GM23338 (cell line): ENCODE results near the gene KIFAP3. TPM values are rescaled to one million over a fixed set of nuclear protein-coding genes. Genes with fewer than 3 reads are reported as not detected.

ENCODE experiments used
- ATAC-seq: fragments of 200-7000 bp; cut with Tn5 transposase; 3 replicates; pipeline ENCODE4 v1.9.1; 2020
- DNase-seq: peaks from one replicate; pipeline ENCODE4 v3.0.0-alpha.2; 2015; ENCODE audit warnings: low spot score
- H2AFZ ChIP-seq: fragments of 200-600 bp; sonication (generic); 2 replicates; pipeline ENCODE4 v1.8.0; 2016; ENCODE audit warnings: antibody characterized with exemption, mild to moderate bottlenecking, moderate library complexity
- H3F3A ChIP-seq: fragments of 200-600 bp; sonication (generic); replicated peaks from 2 replicates; pipeline ENCODE4 v1.8.0; 2017; ENCODE audit warnings: antibody characterized with exemption, mixed run types, low read depth
- H3K27ac ChIP-seq: fragments of 200-600 bp; sonication (generic); 2 replicates; pipeline ENCODE4 v1.6.1; 2016; ENCODE audit warnings: low read depth
- H3K27me3 ChIP-seq: fragments of 200-600 bp; sonication (generic); 2 replicates; pipeline ENCODE4 v1.8.0; 2016; ENCODE audit warnings: mild to moderate bottlenecking, mixed run types, moderate library complexity; ENCODE audit not compliant: insufficient read depth
- H3K36me3 ChIP-seq: fragments of 200-600 bp; sonication (generic); 2 replicates; pipeline ENCODE4 v1.8.0; 2016; ENCODE audit warnings: mild to moderate bottlenecking; ENCODE audit not compliant: insufficient read depth
- H3K4me1 ChIP-seq: fragments of 200-600 bp; sonication (generic); 2 replicates; pipeline ENCODE4 v1.8.0; 2016; ENCODE audit warnings: mild to moderate bottlenecking, moderate library complexity; ENCODE audit not compliant: insufficient read depth
- H3K4me2 ChIP-seq: fragments of 200-600 bp; sonication (generic); 2 replicates; pipeline ENCODE4 v1.7.1; 2017; ENCODE audit warnings: mixed run types
- H3K4me3 ChIP-seq: fragments of 200-600 bp; sonication (generic); 2 replicates; pipeline ENCODE4 v1.6.1; 2016; ENCODE audit warnings: mixed run types
- H3K79me2 ChIP-seq: fragments of 200-600 bp; sonication (generic); replicated peaks from 2 replicates; pipeline ENCODE4 v1.8.0; 2017; ENCODE audit warnings: mild to moderate bottlenecking; ENCODE audit not compliant: insufficient read depth
- H3K9me2 ChIP-seq: fragments of 200-600 bp; sonication (generic); 2 replicates; pipeline ENCODE4 v1.8.0; 2017; ENCODE audit not compliant: insufficient read depth
- H4K20me1 ChIP-seq: fragments of 200-600 bp; sonication (generic); replicated peaks from 2 replicates; pipeline ENCODE4 v1.8.0; 2017; ENCODE audit warnings: mild to moderate bottlenecking; ENCODE audit not compliant: insufficient read depth
- H3K27ac Mint-ChIP-seq: 2 replicates; pipeline ENCODE4 v1.8.0; 2020; ENCODE audit warnings: inconsistent platforms, mild to moderate bottlenecking, moderate library complexity, mixed read lengths
- H3K27me3 Mint-ChIP-seq: 3 replicates; pipeline ENCODE4 v1.8.0; 2022; ENCODE audit warnings: low read depth, mild to moderate bottlenecking, moderate library complexity, mixed read lengths, inconsistent platforms; ENCODE audit not compliant: insufficient read depth, poor library complexity
- H3K36me3 Mint-ChIP-seq: 3 replicates; pipeline ENCODE4 v1.8.0; 2021; ENCODE audit warnings: low read depth, mild to moderate bottlenecking, inconsistent platforms, moderate library complexity, mixed read lengths
- H3K4me1 Mint-ChIP-seq: 3 replicates; pipeline ENCODE4 v1.8.0; 2020; ENCODE audit warnings: mild to moderate bottlenecking, inconsistent platforms, mixed read lengths
- H3K4me3 Mint-ChIP-seq: 3 replicates; pipeline ENCODE4 v1.8.0; 2021; ENCODE audit warnings: moderate library complexity, mild to moderate bottlenecking, inconsistent platforms, mixed read lengths
- H3K9me3 Mint-ChIP-seq: 3 replicates; pipeline ENCODE4 v1.8.0; 2020; ENCODE audit warnings: moderate library complexity, mild to moderate bottlenecking, inconsistent platforms, mixed read lengths
- CREB1 ChIP-seq: fragments of 250-450 bp; sonication (Bioruptor Pico); IDR thresholded peaks from 2 replicates; pipeline ENCODE4 v1.5.0; 2020; ENCODE audit warnings: low read depth, mild to moderate bottlenecking, moderate library complexity
- EZH2 ChIP-seq: fragments of 200-600 bp; sonication (generic); IDR thresholded peaks from one replicate; pipeline ENCODE4 v1.8.0; 2017; ENCODE audit warnings: antibody characterized with exemption, mild to moderate bottlenecking, low read depth; ENCODE audit not compliant: unreplicated experiment
- STAT1 ChIP-seq: IDR thresholded peaks from one replicate; pipeline ENCODE4 v1.6.1; 2016; ENCODE audit warnings: antibody characterized with exemption; ENCODE audit not compliant: unreplicated experiment
- ZNF114 ChIP-seq: fragments of 250-450 bp; sonication (Bioruptor Pico); IDR thresholded peaks from 2 replicates; pipeline ENCODE4 v1.5.0; 2020; ENCODE audit warnings: mild to moderate bottlenecking, moderate library complexity
- ZNF331 ChIP-seq: fragments of 250-450 bp; sonication (Bioruptor Pico); IDR thresholded peaks from 2 replicates; pipeline ENCODE4 v1.5.0; 2020; ENCODE audit warnings: low read depth, mild to moderate bottlenecking, moderate library complexity
- ZNF462 ChIP-seq: fragments of 250-450 bp; sonication (Bioruptor Pico); IDR thresholded peaks from 2 replicates; pipeline ENCODE4 v1.5.0; 2020; ENCODE audit warnings: mild to moderate bottlenecking, moderate library complexity
- polyA plus RNA-seq: library from polyadenylated mRNA; unstranded; fragments of >200 nt; fragmentation: Nextera tagmentation; extraction: Ambion mirVana; gene quantifications from 2 replicates; pipeline ENCODE4 v1.2.1, GENCODE V29; 2016
- total RNA-seq: library from RNA; depleted of rRNA; stranded (reverse); fragments of >200 nt; shearing (Covaris generic); gene quantifications from 2 replicates; pipeline ENCODE4 v1.2.3, GENCODE V29; 2014
- TF ChIP-seq, protein P1 (sequence below): IDR thresholded peaks from one replicate; pipeline ENCODE4 v1.6.1; 2018; ENCODE audit warnings: antibody characterized with exemption; ENCODE audit not compliant: unreplicated experiment

The KIFAP3 gene
- total and polyA plus RNA-seq, 2 experiments from 2014 or later = 2.7 to 3.1 TPM

- TF ChIP-seq ZNF462 (CRISPR knock-in tag) = no peak
Observed at GRCh38 chr1:169877800-169878491, 196.5 kb downstream of the KIFAP3 start (continued).

GRCh38 chr1:169874229-169874628 is 200.3 kb downstream of the KIFAP3 start:
- peaks cover 70% of the 10 kb centered on the region for H3K36me3 Mint-ChIP-seq
- no peak for DNase-seq

GRCh38 chr1:169873582-169874199 is 200.8 kb downstream of the KIFAP3 start:
- no peaks in the 10 kb centered on the region for H3K4me1 Mint-ChIP-seq
- Histone ChIP-seq H3K79me2 (no peaks in the 10 kb centered on the region), H3F3A (no peaks in the 10 kb centered on the region), H3K27ac (no peak overlapping the region), H4K20me1 (no peaks in the 10 kb centered on the region; the same call in 1 of the 2 replicates), H3K27me3 (no peaks in the 10 kb centered on the region), H2AFZ (no peak overlapping the region), H3K36me3 (peaks cover 21% of the 10 kb centered on the region), H3K4me2 (no peak overlapping the region), H3K9me2 (no peaks in the 10 kb centered on the region), H3K4me1 (no peaks in the 10 kb centered on the region), H3K4me3 (no peak overlapping the region)
- DNase-seq (no peak), ATAC-seq (no peak)
- H3K27ac Mint-ChIP-seq = no peak overlapping the region
- peaks cover 71% of the 10 kb centered on the region for H3K36me3 Mint-ChIP-seq
- no peak overlapping the region for H3K4me3 Mint-ChIP-seq
- peaks cover 19% of the 10 kb centered on the region for H3K9me3 Mint-ChIP-seq
- peaks cover 3% of the 10 kb centered on the region for H3K27me3 Mint-ChIP-seq
- no peak for TF ChIP-seq EZH2
- no peak for TF ChIP-seq ZNF114
- TF ChIP-seq CREB1 (CRISPR knock-in tag) = no peak
- TF ChIP-seq STAT1 = no peak
- TF ChIP-seq, protein P1, sequence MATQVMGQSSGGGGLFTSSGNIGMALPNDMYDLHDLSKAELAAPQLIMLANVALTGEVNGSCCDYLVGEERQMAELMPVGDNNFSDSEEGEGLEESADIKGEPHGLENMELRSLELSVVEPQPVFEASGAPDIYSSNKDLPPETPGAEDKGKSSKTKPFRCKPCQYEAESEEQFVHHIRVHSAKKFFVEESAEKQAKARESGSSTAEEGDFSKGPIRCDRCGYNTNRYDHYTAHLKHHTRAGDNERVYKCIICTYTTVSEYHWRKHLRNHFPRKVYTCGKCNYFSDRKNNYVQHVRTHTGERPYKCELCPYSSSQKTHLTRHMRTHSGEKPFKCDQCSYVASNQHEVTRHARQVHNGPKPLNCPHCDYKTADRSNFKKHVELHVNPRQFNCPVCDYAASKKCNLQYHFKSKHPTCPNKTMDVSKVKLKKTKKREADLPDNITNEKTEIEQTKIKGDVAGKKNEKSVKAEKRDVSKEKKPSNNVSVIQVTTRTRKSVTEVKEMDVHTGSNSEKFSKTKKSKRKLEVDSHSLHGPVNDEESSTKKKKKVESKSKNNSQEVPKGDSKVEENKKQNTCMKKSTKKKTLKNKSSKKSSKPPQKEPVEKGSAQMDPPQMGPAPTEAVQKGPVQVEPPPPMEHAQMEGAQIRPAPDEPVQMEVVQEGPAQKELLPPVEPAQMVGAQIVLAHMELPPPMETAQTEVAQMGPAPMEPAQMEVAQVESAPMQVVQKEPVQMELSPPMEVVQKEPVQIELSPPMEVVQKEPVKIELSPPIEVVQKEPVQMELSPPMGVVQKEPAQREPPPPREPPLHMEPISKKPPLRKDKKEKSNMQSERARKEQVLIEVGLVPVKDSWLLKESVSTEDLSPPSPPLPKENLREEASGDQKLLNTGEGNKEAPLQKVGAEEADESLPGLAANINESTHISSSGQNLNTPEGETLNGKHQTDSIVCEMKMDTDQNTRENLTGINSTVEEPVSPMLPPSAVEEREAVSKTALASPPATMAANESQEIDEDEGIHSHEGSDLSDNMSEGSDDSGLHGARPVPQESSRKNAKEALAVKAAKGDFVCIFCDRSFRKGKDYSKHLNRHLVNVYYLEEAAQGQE = no peak
- no peak for TF ChIP-seq ZNF331 (CRISPR knock-in tag)

More at GRCh38 chr1:169874229-169874628, 200.3 kb downstream of the KIFAP3 start:
- no peak for ATAC-seq
- no peak overlapping the region for H3K27ac Mint-ChIP-seq
- H3K4me3 Mint-ChIP-seq = no peak overlapping the region
- Histone ChIP-seq H3K27ac (no peak overlapping the region), H2AFZ (no peak overlapping the region), H3K4me2 (no peak overlapping the region), H3K36me3 (peaks cover 21% of the 10 kb centered on the region), H4K20me1 (no peaks in the 10 kb centered on the region; the same call in 1 of the 2 replicates), H3F3A (no peaks in the 10 kb centered on the region), H3K4me3 (no peak overlapping the region), H3K79me2 (no peaks in the 10 kb centered on the region), H3K27me3 (no peaks in the 10 kb centered on the region), H3K9me2 (no peaks in the 10 kb centered on the region), H3K4me1 (no peaks in the 10 kb centered on the region)
- no peaks in the 10 kb centered on the region for H3K4me1 Mint-ChIP-seq
- H3K9me3 Mint-ChIP-seq = peaks cover 19% of the 10 kb centered on the region
- TF ChIP-seq ZNF331 (CRISPR knock-in tag) = no peak
- H3K27me3 Mint-ChIP-seq = peaks cover 3% of the 10 kb centered on the region
